Measurements from ENCODE around the gene ADISSP.

Gene ADISSP

GRCh38 chr20:3781153-3781910 lies 13.8 kb upstream of the ADISSP start, which contains the start of gene SPEF1:
Gene SPEF1 (minus strand): TSS chr20:3781448. CDS start chr20:3781287, 161 bp downstream.
- H3K27ac ChIP-seq: peak within 1 kb of the TSS in 1 of 11 experiments; percentile 44; a peak in 1 of 22 replicates
- H3K9ac ChIP-seq: peak within 1 kb of the TSS in 6 of 11 experiments; percentile 12 to 57 (median 44); a peak in 9 of 22 replicates
- peaks cover 0 to 21% (median 3%) of the 10 kb centered on the region in 11 experiments; a peak in 9 of 22 replicates for H3K9me3 ChIP-seq (replicated peaks in 1 of 11)
- H3K4me3 ChIP-seq: peak within 1 kb of the TSS; percentile 39 to 69 (median 54); a peak in 19 of 20 replicates
- TF ChIP-seq Cebpa-rat (IDR thresholded peaks at IDR 0.05): no peak
- H3K4me1 ChIP-seq: peaks cover 40 to 74% (median 58%) of the 10 kb centered on the region in 10 experiments
- H3K36me3 ChIP-seq: peaks cover 0 to 32% (median 6%) of the 10 kb centered on the region in 11 experiments; a peak in 15 of 22 replicates
- H3K4me2 ChIP-seq: peak within 1 kb of the TSS; percentile 85 to 99 (median 97)
- H4K20me1 ChIP-seq: peaks cover 31 to 65% (median 52%) of the 10 kb centered on the region in 11 experiments; a peak in 21 of 22 replicates
- peaks cover 37 to 49% (median 45%) of the 10 kb centered on the region in 11 experiments for H3K27me3 ChIP-seq

GRCh38 chr20:3778976-3779375 lies 11.4 kb upstream of the ADISSP start:
- Histone ChIP-seq H3K27me3 (peaks cover 37 to 61% (median 56%) of the 10 kb centered on the region in 11 experiments), H3K9me3 (replicated peaks in 1 of 11) (peaks cover 0 to 28% (median 8%) of the 10 kb centered on the region in 11 experiments; a peak in 13 of 22 replicates), H4K20me1 (peaks cover 12 to 43% (median 31%) of the 10 kb centered on the region in 11 experiments; a peak in 21 of 22 replicates), H3K4me3 (0 out of 20 replicates have a peak overlapping the region, but pooled peaks of 1 of the 10 experiments have one; percentile 49), H3K36me3 (peaks cover 0 to 15% (median 0%) of the 10 kb centered on the region in 11 experiments; a peak in 5 of 22 replicates), H3K9ac (no peak overlapping the region), H3K4me1 (peaks cover 19 to 52% (median 37%) of the 10 kb centered on the region in 10 experiments), H3K4me2 (peak overlapping the region in 2 of 11 experiments; percentile 80 to 91; a peak in 4 of 22 replicates), H3K27ac (no peak overlapping the region)
- TF ChIP-seq Cebpa-rat (IDR thresholded peaks at IDR 0.05): no peak

- peak overlapping the region in 5 of 11 experiments; percentile 22 to 64 (median 40); a peak in 6 of 22 replicates for H3K9ac ChIP-seq
- H3K36me3 ChIP-seq: peaks cover 0 to 6% (median 0%) of the 10 kb centered on the region in 11 experiments; a peak in 2 of 22 replicates
- peak overlapping the region in 9 of 10 experiments; percentile 27 to 64 (median 49); a peak in 17 of 20 replicates for H3K4me3 ChIP-seq
- H3K27ac ChIP-seq: no peak overlapping the region
- peaks cover 2 to 33% (median 21%) of the 10 kb centered on the region in 11 experiments; a peak in 20 of 22 replicates for H4K20me1 ChIP-seq
- peaks cover 19 to 44% (median 30%) of the 10 kb centered on the region in 10 experiments for H3K4me1 ChIP-seq
- TF ChIP-seq Cebpa-rat (IDR thresholded peaks at IDR 0.05): no peak
- H3K27me3 ChIP-seq: peaks cover 37 to 61% (median 56%) of the 10 kb centered on the region in 11 experiments
- peaks cover 0 to 28% (median 8%) of the 10 kb centered on the region in 11 experiments; a peak in 13 of 22 replicates for H3K9me3 ChIP-seq (replicated peaks in 1 of 11)
- H3K4me2 ChIP-seq: peak overlapping the region; percentile 56 to 91 (median 73)
Measured at GRCh38 chr20:3777716-3778629, 10.4 kb upstream of the ADISSP start.

GRCh38 chr20:3777381-3777715 lies 9.8 kb upstream of the ADISSP start:
- Histone ChIP-seq H4K20me1 (peaks cover 0 to 27% (median 15%) of the 10 kb centered on the region in 11 experiments; a peak in 17 of 22 replicates), H3K9ac (peak overlapping the region in 5 of 11 experiments; percentile 22 to 64 (median 40); a peak in 6 of 22 replicates), H3K36me3 (no peaks in the 10 kb centered on the region; a peak in 1 of 22 replicates), H3K4me3 (peak overlapping the region in 9 of 10 experiments; percentile 27 to 64 (median 49); a peak in 17 of 20 replicates), H3K4me1 (peaks cover 19 to 44% (median 30%) of the 10 kb centered on the region in 10 experiments), H3K4me2 (peak overlapping the region; percentile 56 to 91 (median 73)), H3K9me3 (replicated peaks in 1 of 11) (peaks cover 0 to 28% (median 10%) of the 10 kb centered on the region in 11 experiments; a peak in 13 of 22 replicates), H3K27me3 (peaks cover 37 to 61% (median 56%) of the 10 kb centered on the region in 11 experiments), H3K27ac (no peak overlapping the region)
- TF ChIP-seq Cebpa-rat (IDR thresholded peaks at IDR 0.05): no peak

GRCh38 chr20:3775457-3776108 lies 8.0 kb upstream of the ADISSP start:
- Histone ChIP-seq H3K9ac (no peak overlapping the region), H3K36me3 (no peaks in the 10 kb centered on the region), H4K20me1 (peaks cover 0 to 12% (median 0%) of the 10 kb centered on the region in 11 experiments; a peak in 7 of 22 replicates), H3K27me3 (peaks cover 37 to 56% (median 53%) of the 10 kb centered on the region in 11 experiments), H3K4me3 (no peak overlapping the region), H3K27ac (no peak overlapping the region), H3K9me3 (replicated peaks in 1 of 11) (peaks cover 0 to 28% (median 14%) of the 10 kb centered on the region in 11 experiments; a peak in 13 of 22 replicates), H3K4me2 (no peak overlapping the region), H3K4me1 (peaks cover 16 to 38% (median 27%) of the 10 kb centered on the region in 10 experiments)
- no peak for TF ChIP-seq Cebpa-rat (IDR thresholded peaks at IDR 0.05)

GRCh38 chr20:3771552-3772058 lies 4.1 kb upstream of the ADISSP start:
- peaks cover 0 to 9% (median 0%) of the 10 kb centered on the region in 11 experiments; a peak in 5 of 22 replicates for H4K20me1 ChIP-seq
- no peak overlapping the region for H3K4me3 ChIP-seq
- no peak for TF ChIP-seq Cebpa-rat (IDR thresholded peaks at IDR 0.05)

GRCh38 chr20:3768342-3769130 lies 983 bp upstream of the ADISSP start:
- Histone ChIP-seq H3K4me2 (peak overlapping the region; percentile 77 to 100 (median 96)), H3K27me3 (no peaks in the 10 kb centered on the region), H3K4me1 (peaks cover 55 to 72% (median 64%) of the 10 kb centered on the region in 10 experiments), H3K9me3 (replicated peaks in 1 of 11) (peaks cover 0 to 6% (median 0%) of the 10 kb centered on the region in 11 experiments; a peak in 4 of 22 replicates), H3K4me3 (peak overlapping the region; percentile 77 to 97 (median 86)), H3K9ac (peak overlapping the region; percentile 84 to 95 (median 91)), H3K36me3 (peaks cover 0 to 17% (median 0%) of the 10 kb centered on the region in 11 experiments; a peak in 3 of 22 replicates), H3K27ac (peak overlapping the region; percentile 76 to 98 (median 96)), H4K20me1 (peaks cover 0 to 39% (median 22%) of the 10 kb centered on the region in 11 experiments; a peak in 12 of 22 replicates)
- TF ChIP-seq Cebpa-rat (IDR thresholded peaks at IDR 0.05): no peak

More at GRCh38 chr20:3771552-3772058, 4.1 kb upstream of the ADISSP start:
- Histone ChIP-seq H3K36me3 (no peaks in the 10 kb centered on the region), H3K4me2 (no peak overlapping the region), H3K4me1 (peaks cover 24 to 41% (median 33%) of the 10 kb centered on the region in 10 experiments), H3K9ac (no peak overlapping the region), H3K27ac (no peak overlapping the region), H3K9me3 (replicated peaks in 1 of 11) (peaks cover 0 to 17% (median 9%) of the 10 kb centered on the region in 11 experiments; a peak in 12 of 22 replicates), H3K27me3 (peaks cover 3 to 16% (median 14%) of the 10 kb centered on the region in 11 experiments)

Data from BLaER1 treated with 17β-estradiol and CSF1 and Interleukin-3, amounts not matched to agents 10 nM and 100 nM (cell line).